RKO (cell line): ENCODE measurements around the gene CRAT.
A peak's percentile ranks its signal among the peaks of the same experiment; 100 is the strongest.

ENCODE experiments used
- DNase-seq: peaks from one replicate; pipeline ENCODE4 v3.0.0-alpha.2; 2016; ENCODE audit warnings: low spot score

CRAT gene

GRCh38 chr9:129089246-129089645 lies 21.3 kb downstream of the CRAT start:
- no peak for DNase-seq

GRCh38 chr9:129084087-129084486 lies 26.5 kb downstream of the CRAT start:
- DNase-seq, result no peak

GRCh38 chr9:129081388-129081904 lies 29.1 kb downstream of the CRAT start:
- peak; percentile 61 for DNase-seq

- DNase-seq, result peak; percentile 99
These were observed 29.8 kb downstream of the CRAT start, which contains the start of gene DOLPP1 for GRCh38 chr9:129080601-129081387. DOLPP1 (plus strand) TSS chr9:129081111; CDS start chr9:129081132, 21 bp downstream.

GRCh38 chr9:129080298-129080600 lies 30.3 kb downstream of the CRAT start:
- no peak for DNase-seq

GRCh38 chr9:129079829-129080228 lies 30.8 kb downstream of the CRAT start:
- no peak for DNase-seq

- no peak for DNase-seq
These were observed 31.7 kb downstream of the CRAT start for GRCh38 chr9:129078691-129079503.

- DNase-seq, result no peak
These were observed 33.4 kb downstream of the CRAT start for GRCh38 chr9:129077236-129077635.

- DNase-seq, result no peak
These were observed 34.0 kb downstream of the CRAT start for GRCh38 chr9:129076640-129077037.

- no peak for DNase-seq
These were observed 34.5 kb downstream of the CRAT start for GRCh38 chr9:129075996-129076639.

GRCh38 chr9:129074106-129074505 lies 36.5 kb downstream of the CRAT start:
- DNase-seq, result no peak

- no peak for DNase-seq
These were observed 37.2 kb downstream of the CRAT start for GRCh38 chr9:129073404-129073803.

GRCh38 chr9:129072171-129072570 lies 38.4 kb downstream of the CRAT start:
- no peak for DNase-seq

GRCh38 chr9:129071526-129072126 lies 39.0 kb downstream of the CRAT start:
- no peak for DNase-seq

GRCh38 chr9:129070696-129071525 lies 39.7 kb downstream of the CRAT start:
- DNase-seq, result no peak

GRCh38 chr9:129069862-129070641 lies 40.5 kb downstream of the CRAT start:
- no peak for DNase-seq

GRCh38 chr9:129068990-129069861 lies 41.4 kb downstream of the CRAT start:
- no peak for DNase-seq

GRCh38 chr9:129068110-129068509 lies 42.5 kb downstream of the CRAT start:
- DNase-seq, result no peak

GRCh38 chr9:129064499-129064908 lies 46.1 kb downstream of the CRAT start:
- DNase-seq, result no peak
